ENCODE data around the gene NLRC5. TPM values are rescaled to one million over a fixed set of nuclear protein-coding genes. Genes with fewer than 3 reads are reported as not detected.

Gene NLRC5
- total RNA-seq, 1 experiment from 2014 or later: 29.7 TPM

DNA sequence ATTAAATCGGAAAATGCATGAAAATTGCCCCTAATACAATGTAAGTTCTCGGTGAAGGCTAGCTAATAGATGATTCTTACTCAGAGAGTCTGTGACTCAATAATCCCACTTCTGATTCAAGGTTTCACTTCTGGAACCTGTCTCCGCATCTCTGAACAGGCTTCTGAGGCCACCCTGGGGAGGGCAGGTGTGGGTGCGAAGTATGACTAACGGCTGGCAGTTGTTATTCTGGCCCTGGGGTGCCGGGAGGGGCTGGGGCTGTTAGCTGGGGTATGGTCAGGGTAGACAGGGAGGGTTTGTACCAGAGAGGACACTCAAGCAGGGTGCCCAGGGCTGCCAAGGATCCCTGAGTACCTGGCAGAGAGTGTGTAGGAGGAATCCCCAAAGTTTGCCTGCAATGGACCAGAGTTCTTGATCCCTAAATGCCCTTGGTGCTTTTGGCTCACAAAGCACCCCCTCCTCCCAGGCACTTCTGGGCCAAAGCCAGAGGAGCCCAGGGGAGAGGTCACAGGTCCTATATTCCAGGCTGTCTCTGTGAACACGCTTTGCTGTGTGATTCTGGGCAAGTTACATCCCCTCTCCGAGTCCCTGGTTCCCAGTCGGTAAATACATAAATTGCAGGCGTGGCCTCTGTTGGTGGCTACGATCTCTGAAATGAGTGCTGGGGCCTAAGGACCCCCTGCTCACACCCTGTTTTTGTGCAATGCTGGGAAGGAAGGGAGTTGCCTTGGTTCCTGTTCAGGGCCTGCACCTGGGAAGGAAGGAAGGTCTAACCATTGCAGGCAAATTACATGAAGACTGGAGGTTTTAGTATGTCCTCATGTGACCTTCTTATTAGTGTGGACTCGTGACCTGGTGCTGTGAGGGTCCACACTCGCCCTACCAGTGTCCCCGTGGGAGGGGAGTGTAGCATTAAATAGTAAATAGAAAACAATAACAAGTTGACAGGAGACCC is 53.1 kb downstream of the NLRC5 start:
- CTCF ChIA-PET: no interaction called here
- POLR2A ChIA-PET (ENCODE audit: unreplicated experiment): no interaction called here
- Histone ChIP-seq H3K4me3 (no peak overlapping the region), H3K4me1 (replicated peaks; ENCODE audit: insufficient read depth) (no peaks in the 10 kb centered on the region), H3K79me2 (ENCODE audit: low read depth) (no peaks in the 10 kb centered on the region), H2AFZ (no peak overlapping the region), H4K20me1 (ENCODE audit: insufficient read depth) (no peaks in the 10 kb centered on the region), H3K9me2 (ENCODE audit: insufficient read depth) (no peaks in the 10 kb centered on the region), H3K27me3 (ENCODE audit: insufficient read depth, low read depth) (no peaks in the 10 kb centered on the region), H3K4me2 (no peak overlapping the region), H3K9me3 (ENCODE audit: insufficient read depth, low read depth) (no peaks in the 10 kb centered on the region), H3K36me3 (ENCODE audit: low read depth) (no peaks in the 10 kb centered on the region), H3K27ac (no peak overlapping the region), H3F3A (ENCODE audit: insufficient read depth, low read depth) (no peaks in the 10 kb centered on the region)
- DNase-seq: no peak
- BruUV-seq (replicated peaks): no TSS peak
- no peak for TF ChIP-seq EZH2 (IDR thresholded peaks at IDR 0.05; ENCODE audit: low read depth)
- TF ChIP-seq CTCF (conservative IDR thresholded peaks at IDR 0.05): no peak
- intact Hi-C loops (cut with micrococcal nuclease; ENCODE audit: unreplicated experiment): no loop called here

GRCh38 chr16:57043248-57043647 is 53.9 kb downstream of the NLRC5 start:
- Histone ChIP-seq H4K20me1 (ENCODE audit: insufficient read depth) (no peaks in the 10 kb centered on the region), H2AFZ (no peak overlapping the region), H3F3A (ENCODE audit: insufficient read depth, low read depth) (no peaks in the 10 kb centered on the region), H3K4me1 (replicated peaks; ENCODE audit: insufficient read depth) (0 out of 2 replicates have a peak, but pooled peaks cover 5% of the 10 kb centered on the region), H3K36me3 (ENCODE audit: low read depth) (no peaks in the 10 kb centered on the region), H3K9me3 (ENCODE audit: insufficient read depth, low read depth) (no peaks in the 10 kb centered on the region), H3K4me2 (no peak overlapping the region), H3K27ac (no peak overlapping the region), H3K9me2 (ENCODE audit: insufficient read depth) (no peaks in the 10 kb centered on the region), H3K79me2 (ENCODE audit: low read depth) (no peaks in the 10 kb centered on the region), H3K27me3 (ENCODE audit: insufficient read depth, low read depth) (no peaks in the 10 kb centered on the region), H3K4me3 (no peak overlapping the region)
- no peak for DNase-seq
- CTCF ChIA-PET: no interaction called here
- intact Hi-C loops (cut with micrococcal nuclease; ENCODE audit: unreplicated experiment): no loop called here
- POLR2A ChIA-PET (ENCODE audit: unreplicated experiment): no interaction called here
- no TSS peak for BruUV-seq (replicated peaks)
- TF ChIP-seq CTCF (conservative IDR thresholded peaks at IDR 0.05) (no peak), EZH2 (IDR thresholded peaks at IDR 0.05; ENCODE audit: low read depth) (no peak)

GRCh38 chr16:57044931-57045693 is 55.8 kb downstream of the NLRC5 start:
- Histone ChIP-seq H3K4me2 (no peak overlapping the region), H3K36me3 (ENCODE audit: low read depth) (no peaks in the 10 kb centered on the region), H3F3A (ENCODE audit: insufficient read depth, low read depth) (no peaks in the 10 kb centered on the region), H3K9me3 (ENCODE audit: insufficient read depth, low read depth) (no peaks in the 10 kb centered on the region), H3K79me2 (ENCODE audit: low read depth) (no peaks in the 10 kb centered on the region), H3K27ac (no peak overlapping the region), H3K27me3 (ENCODE audit: insufficient read depth, low read depth) (no peaks in the 10 kb centered on the region), H3K4me1 (replicated peaks; ENCODE audit: insufficient read depth) (0 out of 2 replicates have a peak, but pooled peaks cover 8% of the 10 kb centered on the region), H3K4me3 (no peak overlapping the region), H2AFZ (no peak overlapping the region), H4K20me1 (ENCODE audit: insufficient read depth) (no peaks in the 10 kb centered on the region), H3K9me2 (ENCODE audit: insufficient read depth) (no peaks in the 10 kb centered on the region)
- no peak for TF ChIP-seq CTCF (conservative IDR thresholded peaks at IDR 0.05)
- TF ChIP-seq EZH2 (IDR thresholded peaks at IDR 0.05; ENCODE audit: low read depth): no peak
- ChIA-PET CTCF (no interaction called here), POLR2A (ENCODE audit: unreplicated experiment) (no interaction called here)
- intact Hi-C loops (cut with micrococcal nuclease; ENCODE audit: unreplicated experiment): no loop called here
- no TSS peak for BruUV-seq (replicated peaks)
- DNase-seq: no peak

Measured in PC-9 (cell line).